IMR-90 (cell line): ENCODE data around the gene WNK4. TPM values are rescaled to one million over a fixed set of nuclear protein-coding genes. Genes with fewer than 3 reads are reported as not detected.
A peak's percentile ranks its signal among the peaks of the same experiment; 100 is the strongest.

Experiments used
- ATAC-seq: fragments of 200-7000 bp; cut with Tn5 transposase; 2 replicates; pipeline ENCODE4 v1.9.1; 2020; ENCODE audit warnings: low read depth, mild to moderate bottlenecking, moderate library complexity
- BruUV-seq: library from RNA; stranded (reverse); fragments of 400-500 nt; replicated peaks from 2 replicates; lab custom pipeline; 2021; lab: Mats Ljungman, UMichigan
- CTCF ChIA-PET: fragments of 300-600 bp; formaldehyde crosslinking; extraction: SDS; loops from one replicate; lab custom pipeline; 2021; ENCODE audit warnings: antibody characterized with exemption; lab: Yijun Ruan, JAX
- POLR2A ChIA-PET: fragments of 300-600 bp; sonication (Branson Sonifier 250); formaldehyde crosslinking; loops from one replicate; lab custom pipeline; 2022; ENCODE audit warnings: antibody characterized with exemption; ENCODE audit not compliant: unreplicated experiment; lab: Charles Lee
- DNase-seq: peaks from one replicate; pipeline ENCODE4 v3.0.0; 2013
- H2AFZ ChIP-seq: replicated peaks from 2 replicates; pipeline ENCODE3; 2013; ENCODE audit warnings: low read length, mild to moderate bottlenecking; ENCODE audit not compliant: poor library complexity
- H2AK5ac ChIP-seq: 2 replicates; pipeline ENCODE4 v1.6.1; 2013; ENCODE audit warnings: low read depth, low read length, inconsistent platforms
- H2AK9ac ChIP-seq: replicated peaks from 2 replicates; pipeline ENCODE3; 2013; ENCODE audit warnings: mild to moderate bottlenecking, low read depth, low read length, moderate library complexity; ENCODE audit not compliant: poor library complexity
- H2BK120ac ChIP-seq: 2 replicates; pipeline ENCODE4 v1.6.1; 2013; ENCODE audit warnings: low read depth, low read length, inconsistent platforms
- H2BK15ac ChIP-seq: 3 replicates; pipeline ENCODE4 v1.6.1; 2013; ENCODE audit warnings: low read depth, low read length, inconsistent platforms
- H2BK20ac ChIP-seq: 2 replicates; pipeline ENCODE4 v1.6.1; 2013; ENCODE audit warnings: low read depth, mild to moderate bottlenecking, inconsistent platforms, low read length, moderate library complexity
- H2BK5ac ChIP-seq: 2 replicates; pipeline ENCODE4 v1.6.1; 2013; ENCODE audit warnings: mild to moderate bottlenecking, low read depth, low read length, inconsistent platforms; ENCODE audit not compliant: poor library complexity, severe bottlenecking
- H3K14ac ChIP-seq: replicated peaks from 2 replicates; pipeline ENCODE4 v1.6.1; 2013; ENCODE audit warnings: low read depth, low read length, inconsistent platforms
- H3K18ac ChIP-seq: 2 replicates; pipeline ENCODE4 v1.6.1; 2013; ENCODE audit warnings: low read depth, low read length, control low read depth
- H3K23ac ChIP-seq: 2 replicates; pipeline ENCODE4 v1.6.1; 2013; ENCODE audit warnings: low read depth, low read length, inconsistent platforms
- H3K27ac ChIP-seq: 2 replicates; pipeline ENCODE4 v1.5.1; 2013; ENCODE audit warnings: mild to moderate bottlenecking, control low read depth, low read length; ENCODE audit not compliant: insufficient read depth
- H3K27me3 ChIP-seq: 2 replicates; pipeline ENCODE4 v1.6.1; 2013; ENCODE audit warnings: low read length; ENCODE audit not compliant: control insufficient read depth, insufficient read depth
- H3K36me3 ChIP-seq: 2 replicates; pipeline ENCODE4 v1.6.1; 2013; ENCODE audit warnings: low read length, mixed read lengths; ENCODE audit not compliant: control insufficient read depth, insufficient read depth
- H3K4ac ChIP-seq: 2 replicates; pipeline ENCODE4 v1.6.1; 2013; ENCODE audit warnings: low read depth, low read length, inconsistent platforms
- H3K4me1 ChIP-seq: 2 replicates; pipeline ENCODE4 v1.6.1; 2013; ENCODE audit warnings: low read length, mixed read lengths; ENCODE audit not compliant: control insufficient read depth, insufficient read depth
- H3K4me2 ChIP-seq: 2 replicates; pipeline ENCODE4 v1.6.1; 2013; ENCODE audit warnings: low read depth, mild to moderate bottlenecking, control low read depth, low read length, moderate library complexity
- H3K4me3 ChIP-seq: 2 replicates; pipeline ENCODE4 v1.5.1; 2013; ENCODE audit warnings: low read depth, mild to moderate bottlenecking, control low read depth, low read length, moderate library complexity; ENCODE audit not compliant: insufficient read depth
- H3K56ac ChIP-seq: 2 replicates; pipeline ENCODE4 v1.6.1; 2013; ENCODE audit warnings: low read length, inconsistent platforms; ENCODE audit not compliant: insufficient read depth; ENCODE audit errors: extremely low read depth
- H3K79me1 ChIP-seq, 2 experiments: 2 replicates each; pipeline ENCODE4 v1.6.1; 2013; ENCODE audit warnings: low read length in 2 of 2, inconsistent platforms in 1 of 2, low read depth in 1 of 2
- H3K9ac ChIP-seq: 2 replicates; pipeline ENCODE4 v1.6.1; 2013; ENCODE audit warnings: low read depth, low read length, control low read depth
- H3K9me1 ChIP-seq: 2 replicates; pipeline ENCODE4 v1.6.1; 2013; ENCODE audit warnings: low read length, inconsistent platforms; ENCODE audit not compliant: insufficient read depth
- H3K9me3 ChIP-seq: 2 replicates; pipeline ENCODE4 v1.6.1; 2013; ENCODE audit warnings: low read length; ENCODE audit not compliant: control insufficient read depth, insufficient read depth
- H4K20me1 ChIP-seq: 2 replicates; pipeline ENCODE4 v1.6.1; 2013; ENCODE audit warnings: low read length, inconsistent platforms; ENCODE audit not compliant: insufficient read depth
- H4K5ac ChIP-seq: 2 replicates; pipeline ENCODE4 v1.6.1; 2013; ENCODE audit warnings: mild to moderate bottlenecking, low read depth, low read length, control low read depth
- H4K8ac ChIP-seq, 2 experiments: 2 replicates each; pipeline ENCODE4 v1.6.1; 2013; ENCODE audit warnings: low read depth in 2 of 2, low read length in 2 of 2, control low read depth in 1 of 2, inconsistent platforms in 1 of 2
- H4K91ac ChIP-seq: 2 replicates; pipeline ENCODE4 v1.6.1; 2013; ENCODE audit warnings: low read depth, low read length, inconsistent platforms; ENCODE audit not compliant: insufficient read depth
- BHLHE40 ChIP-seq: fragments of 150-350 bp; IDR thresholded peaks from 2 replicates; pipeline ENCODE4 v1.6.1; 2016; ENCODE audit warnings: mild to moderate bottlenecking, low read depth, low read length
- CEBPB ChIP-seq: IDR thresholded peaks from 2 replicates; pipeline ENCODE4 v1.6.1; 2012; ENCODE audit warnings: low read depth, low read length, improper control_type of control experiment
- CHD1 ChIP-seq: IDR thresholded peaks from 2 replicates; pipeline ENCODE4 v1.6.1; 2012; ENCODE audit warnings: low read depth, low read length, improper control_type of control experiment
- FOS ChIP-seq: fragments of 150-350 bp; IDR thresholded peaks from 2 replicates; pipeline ENCODE4 v1.6.1; 2016; ENCODE audit warnings: low read depth, low read length
- MAFK ChIP-seq: IDR thresholded peaks from 2 replicates; pipeline ENCODE4 v1.6.1; 2012; ENCODE audit warnings: low read depth, low read length, improper control_type of control experiment
- MAZ ChIP-seq: IDR thresholded peaks from 2 replicates; pipeline ENCODE4 v1.6.1; 2012; ENCODE audit warnings: low read depth, mild to moderate bottlenecking, low read length, improper control_type of control experiment, moderate library complexity, borderline replicate concordance
- MXI1 ChIP-seq: IDR thresholded peaks from 2 replicates; pipeline ENCODE4 v1.6.1; 2012; ENCODE audit warnings: low read depth, mild to moderate bottlenecking, low read length, moderate library complexity, borderline replicate concordance
- NFE2L2 ChIP-seq: fragments of 150-350 bp; IDR thresholded peaks from 2 replicates; pipeline ENCODE4 v1.6.1; 2016; ENCODE audit warnings: low read depth, mild to moderate bottlenecking, low read length
- POLR2A ChIP-seq: IDR thresholded peaks from 2 replicates; pipeline ENCODE4 v1.6.1; 2012; ENCODE audit warnings: mild to moderate bottlenecking, low read depth, low read length
- RAD21 ChIP-seq: IDR thresholded peaks from 2 replicates; pipeline ENCODE4 v1.6.1; 2012; ENCODE audit warnings: low read length, improper control_type of control experiment
- RCOR1 ChIP-seq: IDR thresholded peaks from 2 replicates; pipeline ENCODE4 v1.6.1; 2012; ENCODE audit warnings: mild to moderate bottlenecking, low read length, improper control_type of control experiment; ENCODE audit not compliant: insufficient replicate concordance
- RFX5 ChIP-seq: IDR thresholded peaks from 2 replicates; pipeline ENCODE4 v1.8.0; 2012; ENCODE audit warnings: low read depth, mild to moderate bottlenecking, low read length, moderate library complexity
- SMC3 ChIP-seq: fragments of 150-350 bp; IDR thresholded peaks from 2 replicates; pipeline ENCODE4 v1.6.1; 2016; ENCODE audit warnings: low read depth, mild to moderate bottlenecking, antibody characterized with exemption, low read length, moderate library complexity
- WGBS, 2 experiments: methylation state at CpG; one replicate each; pipeline versions ENCODE4 v1.1.5 to v1.1.7; 2013; ENCODE audit warnings: missing lambda C conversion rate in 2 of 2; ENCODE audit not compliant: insufficient read length in 1 of 2; ENCODE audit errors: extremely low coverage in 2 of 2; 5-methylcytosine and 5-hydroxymethylcytosine counted together
- dilution Hi-C: fragments of 300-500 bp; cut with HindIII; formaldehyde crosslinking; loops from one replicate; pipeline ENCODE4 v1.14.3; 2018; ENCODE audit warnings: low sequenced_read_pairs; ENCODE audit not compliant: unreplicated experiment
- in situ Hi-C: fragments of 300-500 bp; cut with MboI; formaldehyde crosslinking; loops from 3 replicates; pipeline ENCODE4 v1.14.3; 2019; ENCODE audit warnings: low sequenced_read_pairs, inconsistent platforms, mixed read lengths
- intact Hi-C: fragments of 100-400 bp; cut with micrococcal nuclease; formaldehyde crosslinking; loops from 2 replicates; pipeline ENCODE4 v1.10.0; 2022
- polyA plus RNA-seq, 3 experiments: library from polyadenylated mRNA; depleted of rRNA; stranded (reverse); fragments of >200 nt; gene quantifications; 2 replicates each; pipeline ENCODE4 v1.2.3, GENCODE V29; 2012; ENCODE audit warnings: low replicate concordance in 1 of 3
- total RNA-seq: library from RNA; depleted of rRNA; stranded (reverse); fragments of >200 nt; gene quantifications from 2 replicates; pipeline ENCODE4 v1.2.3, GENCODE V29; 2012
- TF ChIP-seq, protein P1 (sequence below): fragments of 150-350 bp; IDR thresholded peaks from 2 replicates; pipeline ENCODE4 v1.6.1; 2017; ENCODE audit warnings: mild to moderate bottlenecking, antibody characterized with exemption, low read length, low read depth
- TF ChIP-seq, protein P2 (sequence below): conservative IDR thresholded peaks from 2 replicates; pipeline ENCODE4 v1.5.1; 2012; ENCODE audit warnings: mild to moderate bottlenecking, low read depth, low read length, improper control_type of control experiment

WNK4 gene
- total and polyA plus RNA-seq, 2 of the 4 experiments (the other 2 are of a cell fraction): 1.3 to 15.1 TPM

DNA sequence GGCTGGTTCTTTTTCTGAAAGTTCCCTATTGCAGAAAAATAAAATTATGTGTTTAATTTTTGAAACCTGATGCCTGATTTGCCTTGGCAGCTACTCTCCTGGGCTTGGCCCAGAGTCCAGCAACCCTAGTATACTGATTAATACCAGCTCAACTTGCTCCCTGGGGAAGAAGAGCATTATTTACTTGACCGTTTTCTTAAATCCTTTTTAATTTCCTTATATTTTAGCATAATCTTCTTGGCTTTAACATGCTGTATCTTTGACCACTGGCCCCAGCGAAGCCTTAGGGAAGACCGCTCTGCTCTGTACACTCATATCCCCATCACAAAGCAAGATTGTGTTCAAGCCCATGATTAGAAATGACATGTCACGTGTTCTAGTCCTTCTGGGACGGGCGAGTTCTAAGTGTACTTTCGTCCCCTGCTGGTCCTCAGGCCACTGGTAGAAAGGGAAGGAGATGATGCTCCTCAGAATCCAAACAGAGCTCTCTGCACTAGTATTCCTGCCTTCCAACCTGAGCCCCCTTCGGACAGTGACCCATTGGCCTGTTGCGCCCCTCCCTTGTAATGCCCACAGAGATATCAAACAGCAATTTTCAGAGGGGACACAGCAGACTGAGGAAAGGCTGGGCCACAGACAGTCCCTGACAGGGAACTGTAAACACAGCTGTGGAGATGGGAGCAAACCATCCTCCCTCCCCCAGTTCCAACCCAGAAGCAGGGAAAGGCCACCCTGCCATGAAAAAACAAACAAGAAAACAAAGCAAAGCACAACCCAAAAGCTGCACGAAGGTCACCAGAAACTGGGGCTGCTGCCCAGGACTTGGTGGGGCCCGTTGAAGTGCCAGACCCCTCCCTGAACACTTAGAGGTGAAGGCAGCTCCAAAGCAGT lies 31.3 kb upstream of the WNK4 start:
- Histone ChIP-seq H3K27ac (no peak overlapping the region), H2BK5ac (no peak overlapping the region), H2BK20ac (no peak overlapping the region), H2BK15ac (no peak overlapping the region), H4K91ac (no peak overlapping the region), H4K5ac (no peak overlapping the region), H3K14ac (no peak overlapping the region), H2AK9ac (peak overlapping the region; percentile 18), H3K56ac (no peak overlapping the region), H3K27me3 (peaks cover 27% of the 10 kb centered on the region), H3K4me1 (peaks cover 5% of the 10 kb centered on the region; the same call in 1 of the 2 replicates), H4K8ac (no peak overlapping the region), H3K4me3 (no peak overlapping the region), H3K23ac (0 out of 2 replicates have a peak overlapping the region, but pooled peaks have one; percentile 51), H2AFZ (no peak overlapping the region), H2AK5ac (no peak overlapping the region), H3K79me1 (peaks cover under 1 to 3% of the 10 kb centered on the region in 2 experiments; a peak in 3 of 4 replicates), H3K18ac (no peak overlapping the region), H3K9me3 (no peaks in the 10 kb centered on the region), H3K9me1 (peaks cover 4% of the 10 kb centered on the region; the same call in 1 of the 2 replicates), H3K9ac (no peak overlapping the region), H3K36me3 (no peaks in the 10 kb centered on the region), H2BK120ac (no peak overlapping the region), H4K20me1 (no peaks in the 10 kb centered on the region), H3K4ac (no peak overlapping the region), H3K4me2 (no peak overlapping the region)
- no TSS peak for BruUV-seq
- CTCF ChIA-PET: interaction anchor here (1.3 to 2.9 kb wide), 2 partner anchors 11 to 14 kb away, joined by 6 to 12 read pairs; partner anchors contain the start of gene RAMP2
- POLR2A ChIA-PET: no interaction called here
- in situ Hi-C loops: no loop called here
- DNase-seq (no peak), ATAC-seq (no peak)
- intact Hi-C loops: no loop called here
- 43% methylated on average over 4 of the region's 11 CpGs; no CpG with 5 or more reads in 1 of the 2 experiments for WGBS, 2 experiments
- dilution Hi-C loops: no loop called here
- TF ChIP-seq RFX5 (no peak), CEBPB (no peak), NFE2L2 (no peak), MAZ (no peak), SMC3 (no peak), POLR2A (no peak), CHD1 (no peak), MAFK (no peak), RCOR1 (no peak), MXI1 (no peak), FOS (no peak), RAD21 (no peak), BHLHE40 (no peak)
- TF ChIP-seq, protein P1, sequence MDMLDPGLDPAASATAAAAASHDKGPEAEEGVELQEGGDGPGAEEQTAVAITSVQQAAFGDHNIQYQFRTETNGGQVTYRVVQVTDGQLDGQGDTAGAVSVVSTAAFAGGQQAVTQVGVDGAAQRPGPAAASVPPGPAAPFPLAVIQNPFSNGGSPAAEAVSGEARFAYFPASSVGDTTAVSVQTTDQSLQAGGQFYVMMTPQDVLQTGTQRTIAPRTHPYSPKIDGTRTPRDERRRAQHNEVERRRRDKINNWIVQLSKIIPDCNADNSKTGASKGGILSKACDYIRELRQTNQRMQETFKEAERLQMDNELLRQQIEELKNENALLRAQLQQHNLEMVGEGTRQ: no peak
- TF ChIP-seq, protein P2, sequence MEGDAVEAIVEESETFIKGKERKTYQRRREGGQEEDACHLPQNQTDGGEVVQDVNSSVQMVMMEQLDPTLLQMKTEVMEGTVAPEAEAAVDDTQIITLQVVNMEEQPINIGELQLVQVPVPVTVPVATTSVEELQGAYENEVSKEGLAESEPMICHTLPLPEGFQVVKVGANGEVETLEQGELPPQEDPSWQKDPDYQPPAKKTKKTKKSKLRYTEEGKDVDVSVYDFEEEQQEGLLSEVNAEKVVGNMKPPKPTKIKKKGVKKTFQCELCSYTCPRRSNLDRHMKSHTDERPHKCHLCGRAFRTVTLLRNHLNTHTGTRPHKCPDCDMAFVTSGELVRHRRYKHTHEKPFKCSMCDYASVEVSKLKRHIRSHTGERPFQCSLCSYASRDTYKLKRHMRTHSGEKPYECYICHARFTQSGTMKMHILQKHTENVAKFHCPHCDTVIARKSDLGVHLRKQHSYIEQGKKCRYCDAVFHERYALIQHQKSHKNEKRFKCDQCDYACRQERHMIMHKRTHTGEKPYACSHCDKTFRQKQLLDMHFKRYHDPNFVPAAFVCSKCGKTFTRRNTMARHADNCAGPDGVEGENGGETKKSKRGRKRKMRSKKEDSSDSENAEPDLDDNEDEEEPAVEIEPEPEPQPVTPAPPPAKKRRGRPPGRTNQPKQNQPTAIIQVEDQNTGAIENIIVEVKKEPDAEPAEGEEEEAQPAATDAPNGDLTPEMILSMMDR: no peak
